ENCODE measurements around the gene TMEM121.

- TF ChIP-seq, protein P1, sequence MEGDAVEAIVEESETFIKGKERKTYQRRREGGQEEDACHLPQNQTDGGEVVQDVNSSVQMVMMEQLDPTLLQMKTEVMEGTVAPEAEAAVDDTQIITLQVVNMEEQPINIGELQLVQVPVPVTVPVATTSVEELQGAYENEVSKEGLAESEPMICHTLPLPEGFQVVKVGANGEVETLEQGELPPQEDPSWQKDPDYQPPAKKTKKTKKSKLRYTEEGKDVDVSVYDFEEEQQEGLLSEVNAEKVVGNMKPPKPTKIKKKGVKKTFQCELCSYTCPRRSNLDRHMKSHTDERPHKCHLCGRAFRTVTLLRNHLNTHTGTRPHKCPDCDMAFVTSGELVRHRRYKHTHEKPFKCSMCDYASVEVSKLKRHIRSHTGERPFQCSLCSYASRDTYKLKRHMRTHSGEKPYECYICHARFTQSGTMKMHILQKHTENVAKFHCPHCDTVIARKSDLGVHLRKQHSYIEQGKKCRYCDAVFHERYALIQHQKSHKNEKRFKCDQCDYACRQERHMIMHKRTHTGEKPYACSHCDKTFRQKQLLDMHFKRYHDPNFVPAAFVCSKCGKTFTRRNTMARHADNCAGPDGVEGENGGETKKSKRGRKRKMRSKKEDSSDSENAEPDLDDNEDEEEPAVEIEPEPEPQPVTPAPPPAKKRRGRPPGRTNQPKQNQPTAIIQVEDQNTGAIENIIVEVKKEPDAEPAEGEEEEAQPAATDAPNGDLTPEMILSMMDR (IDR thresholded peaks at IDR 0.05): no peak
- TF ChIP-seq POLR2A (IDR thresholded peaks at IDR 0.05) (no peak), POLR2AphosphoS5 (IDR thresholded peaks at IDR 0.05) (no peak)
Measured at GRCh38 chr14:105507247-105507646, 19.1 kb upstream of the TMEM121 start.
